H1 (cell line): ENCODE results near the gene TNPO2. TPM values are rescaled to one million over a fixed set of nuclear protein-coding genes. Genes with fewer than 3 reads are reported as not detected.

Source experiments
- CTCF ChIA-PET: fragments of 300-600 bp; sonication (Branson Sonifier 250); formaldehyde crosslinking; loops from one replicate; lab custom pipeline; 2021; ENCODE audit not compliant: partially characterized antibody; lab: Charles Lee
- POLR2A ChIA-PET: fragments of 300-600 bp; sonication (Branson Sonifier 250); formaldehyde crosslinking; loops from one replicate; lab custom pipeline; 2021; ENCODE audit warnings: inconsistent platforms; ENCODE audit not compliant: partially characterized antibody; lab: Charles Lee
- DNase-seq, 2 experiments: peaks; one replicate each; pipeline versions ENCODE4 v3.0.0 to v3.0.0-alpha.2; 2010 to 2022; ENCODE audit warnings: low spot score in 2 of 2, low read depth in 1 of 2, mixed read lengths in 1 of 2
- FAIRE-seq: peaks from 2 replicates; lab custom pipeline; 2011; peaks lifted over from hg19 to GRCh38; lab: Jason Lieb, UNC
- H2AFZ ChIP-seq: 2 replicates; pipeline ENCODE4 v1.8.1; 2012; ENCODE audit warnings: low read length, inconsistent platforms
- H2AK5ac ChIP-seq: 2 replicates; pipeline ENCODE4 v1.6.1; 2013; ENCODE audit warnings: low read depth, low read length
- H2BK120ac ChIP-seq: replicated peaks from 2 replicates; pipeline ENCODE3; 2013; ENCODE audit warnings: low read depth, low read length, inconsistent platforms
- H2BK12ac ChIP-seq: 2 replicates; pipeline ENCODE4 v1.6.1; 2013; ENCODE audit warnings: low read depth, low read length
- H2BK15ac ChIP-seq: 2 replicates; pipeline ENCODE4 v1.6.1; 2013; ENCODE audit warnings: low read length
- H2BK20ac ChIP-seq: 2 replicates; pipeline ENCODE4 v1.6.1; 2013; ENCODE audit warnings: low read length
- H2BK5ac ChIP-seq: 2 replicates; pipeline ENCODE4 v1.6.1; 2013; ENCODE audit warnings: low read depth, low read length
- H3K14ac ChIP-seq: 2 replicates; pipeline ENCODE4 v1.6.1; 2013; ENCODE audit warnings: inconsistent platforms; ENCODE audit not compliant: insufficient read length
- H3K18ac ChIP-seq: 2 replicates; pipeline ENCODE4 v1.6.1; 2013; ENCODE audit warnings: low read length; ENCODE audit errors: extremely low read depth
- H3K23ac ChIP-seq: 2 replicates; pipeline ENCODE4 v1.6.1; 2013; ENCODE audit warnings: inconsistent platforms; ENCODE audit not compliant: insufficient read length
- H3K23me2 ChIP-seq: 2 replicates; pipeline ENCODE4 v1.6.1; 2013; ENCODE audit warnings: low read depth, low read length
- H3K27ac ChIP-seq: 2 replicates; pipeline ENCODE4 v1.6.1; 2011; ENCODE audit warnings: low read depth, low read length, inconsistent platforms
- H3K27me3 ChIP-seq, 4 experiments: replicated peaks in 1 of 4; 1 replicate in 1 of 4; 2 replicates in 3 of 4; pipeline versions ENCODE4 v1.6.1 to v1.8.1; 2011 to 2013; ENCODE audit warnings: low read length in 3 of 4, mild to moderate bottlenecking in 3 of 4, inconsistent platforms in 2 of 4, mixed read lengths in 2 of 4, moderate library complexity in 1 of 4; ENCODE audit not compliant: control insufficient read depth in 3 of 4, insufficient read depth in 3 of 4; ENCODE audit errors: extremely low read depth in 1 of 4
- H3K36me3 ChIP-seq, 4 experiments: 2 replicates each; pipeline versions ENCODE4 v1.6.1 to v1.8.1; 2011 to 2013; ENCODE audit warnings: mild to moderate bottlenecking in 4 of 4, low read length in 3 of 4, moderate library complexity in 2 of 4, control low read depth in 1 of 4, inconsistent platforms in 1 of 4; ENCODE audit not compliant: insufficient read depth in 4 of 4, control insufficient read depth in 2 of 4
- H3K4ac ChIP-seq: replicated peaks from 2 replicates; pipeline ENCODE3; 2013; ENCODE audit warnings: low read length, low read depth, mixed read lengths, inconsistent platforms; ENCODE audit not compliant: insufficient read length
- H3K4me1 ChIP-seq, 4 experiments: replicated peaks in 1 of 4; 1 replicate in 1 of 4; 2 replicates in 3 of 4; pipeline versions ENCODE4 v1.6.1 to v1.8.1; 2011 to 2013; ENCODE audit warnings: low read length in 3 of 4, inconsistent platforms in 2 of 4, mixed read lengths in 1 of 4; ENCODE audit not compliant: insufficient read depth in 4 of 4, control insufficient read depth in 3 of 4
- H3K4me2 ChIP-seq, 2 experiments: 2 replicates each; pipeline versions ENCODE4 v1.6.1 to v1.8.1; 2011 to 2013; ENCODE audit warnings: low read depth in 2 of 2, low read length in 2 of 2, control low read depth in 1 of 2, inconsistent platforms in 1 of 2, mild to moderate bottlenecking in 1 of 2; ENCODE audit not compliant: insufficient read depth in 1 of 2
- H3K4me3 ChIP-seq, 4 experiments: fragments of 200-600, 300-600 bp in 1 of 4; sonication (generic), shearing (Covaris generic), sonication (Bioruptor Twin) in 1 of 4; 2 replicates each; pipeline versions ENCODE4 v1.5.1 to v1.8.1; 2011 to 2016; ENCODE audit warnings: low read length in 4 of 4, low read depth in 3 of 4, control low read depth in 2 of 4, inconsistent platforms in 2 of 4, mild to moderate bottlenecking in 2 of 4, mixed read lengths in 1 of 4, moderate library complexity in 1 of 4; ENCODE audit not compliant: insufficient read depth in 2 of 4; ENCODE audit errors: extremely low read depth in 1 of 4
- H3K56ac ChIP-seq: replicated peaks from 2 replicates; pipeline ENCODE3; 2013; ENCODE audit warnings: low read depth, mild to moderate bottlenecking, mixed read lengths, low read length, inconsistent platforms; ENCODE audit not compliant: insufficient read length
- H3K79me1 ChIP-seq: 2 replicates; pipeline ENCODE4 v1.6.1; 2013; ENCODE audit warnings: low read depth, low read length, control low read depth
- H3K79me2 ChIP-seq, 2 experiments: 2 replicates each; pipeline versions ENCODE4 v1.6.1 to v1.8.1; 2012 to 2013; ENCODE audit warnings: low read length in 2 of 2, mild to moderate bottlenecking in 2 of 2, inconsistent platforms in 1 of 2; ENCODE audit not compliant: insufficient read depth in 2 of 2, control insufficient read depth in 1 of 2
- H3K9ac ChIP-seq, 4 experiments: replicated peaks in 1 of 4; 1 replicate in 1 of 4; 2 replicates in 3 of 4; pipeline versions ENCODE4 v1.6.1 to v1.8.1; 2011 to 2013; ENCODE audit warnings: low read depth in 3 of 4, low read length in 3 of 4, control low read depth in 2 of 4, mild to moderate bottlenecking in 2 of 4, moderate library complexity in 2 of 4, inconsistent platforms in 1 of 4; ENCODE audit errors: extremely low read depth in 1 of 4
- H3K9me3 ChIP-seq, 2 experiments: 2 replicates each; pipeline versions ENCODE4 v1.6.1 to v1.8.1; 2012 to 2013; ENCODE audit warnings: mild to moderate bottlenecking in 2 of 2, moderate library complexity in 2 of 2, control low read depth in 1 of 2, inconsistent platforms in 1 of 2, low read depth in 1 of 2, low read length in 1 of 2, mixed read lengths in 1 of 2; ENCODE audit not compliant: insufficient read depth in 2 of 2
- H4K20me1 ChIP-seq, 2 experiments: replicated peaks in 1 of 2; 2 replicates each; pipeline versions ENCODE3 to v1.8.1; 2011 to 2013; ENCODE audit warnings: inconsistent platforms in 2 of 2, low read length in 2 of 2, mild to moderate bottlenecking in 1 of 2; ENCODE audit not compliant: insufficient read depth in 2 of 2, control insufficient read depth in 1 of 2
- H4K5ac ChIP-seq: 2 replicates; pipeline ENCODE4 v1.6.1; 2013; ENCODE audit warnings: low read length, low read depth, mixed read lengths, inconsistent platforms; ENCODE audit not compliant: insufficient read length
- H4K8ac ChIP-seq: 2 replicates; pipeline ENCODE4 v1.8.0; 2013; ENCODE audit warnings: mild to moderate bottlenecking, moderate library complexity, low read length, inconsistent platforms; ENCODE audit not compliant: insufficient read depth; ENCODE audit errors: extremely low read depth
- H4K91ac ChIP-seq: replicated peaks from 2 replicates; pipeline ENCODE3; 2013; ENCODE audit warnings: low read length, mixed read lengths, inconsistent platforms; ENCODE audit not compliant: insufficient read length
- BACH1 ChIP-seq: IDR thresholded peaks from 2 replicates; pipeline ENCODE4 v1.6.1; 2012; ENCODE audit warnings: low read length, improper control_type of control experiment
- CHD1 ChIP-seq: IDR thresholded peaks from 2 replicates; pipeline ENCODE4 v1.6.1; 2012; ENCODE audit warnings: low read depth, low read length, improper control_type of control experiment
- CHD2 ChIP-seq: IDR thresholded peaks from 2 replicates; pipeline ENCODE4 v1.6.1; 2012; ENCODE audit warnings: low read length, improper control_type of control experiment
- EZH2 ChIP-seq: fragments of 200-600 bp; sonication (generic); IDR thresholded peaks from 2 replicates; pipeline ENCODE4 v1.7.1; 2012; ENCODE audit warnings: low read depth, mild to moderate bottlenecking, moderate library complexity, low read length, inconsistent platforms; ENCODE audit not compliant: severe bottlenecking
- JUN ChIP-seq: IDR thresholded peaks from 2 replicates; pipeline ENCODE4 v1.6.1; 2011; ENCODE audit warnings: low read depth, mild to moderate bottlenecking, improper control_type of control experiment, low read length
- KDM5A ChIP-seq: fragments of 200-600 bp; IDR thresholded peaks from 2 replicates; pipeline ENCODE4 v1.7.1; 2012; ENCODE audit warnings: mild to moderate bottlenecking, low read length, inconsistent platforms, mixed read lengths
- NRF1 ChIP-seq: IDR thresholded peaks from 2 replicates; pipeline ENCODE4 v1.6.1; 2011; ENCODE audit warnings: mild to moderate bottlenecking, low read depth, low read length, improper control_type of control experiment
- POLR2AphosphoS5 ChIP-seq: IDR thresholded peaks from 2 replicates; pipeline ENCODE4 v1.6.1; 2011; ENCODE audit warnings: low read depth, low read length
- RFX5 ChIP-seq: IDR thresholded peaks from 2 replicates; pipeline ENCODE4 v1.6.1; 2011; ENCODE audit warnings: low read depth, low read length, improper control_type of control experiment, borderline replicate concordance
- SIN3A ChIP-seq, 2 experiments: IDR thresholded peaks in 1 of 2; conservative IDR thresholded peaks in 1 of 2; 2 replicates each; pipeline ENCODE4 v1.6.1; 2011 to 2012; ENCODE audit warnings: low read length in 2 of 2, improper control_type of control experiment in 1 of 2, low read depth in 1 of 2, mild to moderate bottlenecking in 1 of 2
- SP2 ChIP-seq: IDR thresholded peaks from 2 replicates; pipeline ENCODE4 v1.6.1; 2012; ENCODE audit warnings: mild to moderate bottlenecking, low read length, inconsistent platforms
- TCF12 ChIP-seq: IDR thresholded peaks from 2 replicates; pipeline ENCODE4 v1.6.1; 2011; ENCODE audit warnings: low read depth, mild to moderate bottlenecking, low read length
- WGBS, 2 experiments: shearing (Covaris generic) in 1 of 2; methylation state at CpG; one replicate each; pipeline versions ENCODE4 v1.1.6 to v1.1.7; 2013 to 2015; ENCODE audit warnings: low lambda C conversion rate in 2 of 2, mixed read lengths in 2 of 2, inconsistent platforms in 1 of 2, low coverage in 1 of 2, missing lambda C conversion rate in 1 of 2; ENCODE audit not compliant: insufficient replicate concordance in 2 of 2, insufficient coverage in 1 of 2, insufficient read length in 1 of 2; ENCODE audit errors: extremely low coverage in 1 of 2, missing lambda C conversion rate in 1 of 2; 5-methylcytosine and 5-hydroxymethylcytosine counted together
- polyA plus RNA-seq, 7 experiments: library from polyadenylated mRNA; depleted of rRNA in 3 of 7; stranded (reverse) in 5 of 7; unstranded in 2 of 7; fragments of >200 nt in 5 of 7; fragments of 200-250 nt in 2 of 7; gene quantifications; 1 replicate in 5 of 7; 2 replicates in 1 of 7; 4 replicates in 1 of 7; pipeline versions ENCODE4 v1.2.1 to v1.2.3, GENCODE V29; 2011 to 2013; ENCODE audit warnings: missing spikeins in 2 of 7, mixed read lengths in 2 of 7
- total RNA-seq: library from RNA; stranded (reverse); fragmentation: NEBNext Ultra II Directional; extraction: Animal tissue kit (Norgen Biotek cat#: 25700); gene quantifications from 2 replicates; pipeline ENCODE4 v1.2.1, GENCODE V29; 2021

Gene TNPO2
- total and polyA plus RNA-seq, 2 of the 8 experiments (the other 6 are each of a cell fraction or from before 2014, with no cell fraction given): 112 to 121 TPM

DNA sequence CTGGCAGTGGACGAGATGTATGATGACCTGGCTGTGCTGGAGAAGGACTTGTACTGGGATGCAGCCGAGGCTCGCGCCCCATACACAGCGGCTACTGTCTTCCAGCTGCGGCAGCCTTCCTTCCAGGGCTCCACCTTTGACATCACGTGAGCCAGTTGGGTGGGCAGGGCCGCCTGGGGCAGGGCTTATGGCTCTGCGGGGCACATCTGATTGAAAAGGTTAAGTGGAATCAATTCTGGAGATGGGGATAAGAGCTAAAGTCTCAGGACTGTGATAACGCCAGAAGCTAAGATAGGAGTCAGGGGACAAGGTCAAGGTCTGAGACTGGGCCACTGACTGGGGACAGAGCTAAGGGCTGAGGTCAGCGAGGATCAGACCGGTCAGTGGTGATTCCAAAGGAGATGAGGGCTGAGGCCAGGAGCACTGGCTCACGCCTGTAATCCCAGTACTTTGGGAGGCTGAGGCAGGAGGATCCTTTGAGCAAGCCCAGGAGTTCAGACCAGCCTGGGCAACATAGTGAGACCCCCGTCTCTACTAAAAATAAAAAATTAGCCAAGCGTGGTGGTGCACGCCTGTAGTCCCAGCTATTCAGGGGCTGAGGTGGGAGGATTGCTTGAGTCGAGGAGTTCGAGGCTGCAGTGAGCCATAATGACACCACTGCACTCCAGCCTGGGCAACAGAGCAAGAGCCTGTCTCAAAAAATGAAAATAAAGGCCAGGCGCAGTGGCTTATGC, 32.6 kb upstream of the TNPO2 start:
- no peak overlapping the region for H2AK5ac ChIP-seq
- DNase-seq (no peak), FAIRE-seq (no peak)
- H2BK20ac ChIP-seq: no peak overlapping the region
- H3K18ac ChIP-seq: no peak overlapping the region
- H3K9me3 ChIP-seq: no peaks in the 10 kb centered on the region
- peaks cover 9% of the 10 kb centered on the region for H3K23me2 ChIP-seq
- no peak overlapping the region for H4K91ac ChIP-seq
- ChIA-PET CTCF (interaction anchor here (0.6 to 17.5 kb wide), 7 partner anchors 11 to 149 kb away, joined by 3 to 288 read pairs (median 7); partner anchors contain the start of genes GCDH, GET3, JUNB and PRDX2), POLR2A (interaction anchor here (0.9 to 8.1 kb wide), 10 partner anchors 7 to 45 kb away, joined by 3 to 70 read pairs (median 8); partner anchors contain the start of genes PRDX2, THSD8, TNPO2 and TRIR)
- no peak overlapping the region for H2AFZ ChIP-seq
- no peak overlapping the region for H2BK120ac ChIP-seq
- H3K79me1 ChIP-seq: no peaks in the 10 kb centered on the region
- no peaks in the 10 kb centered on the region for H3K79me2 ChIP-seq
- no peak overlapping the region for H4K5ac ChIP-seq
- no peak overlapping the region for H3K9ac ChIP-seq
- WGBS, 2 experiments: 96% methylated on average over 19 of the region's 19 CpGs; no CpG with 5 or more reads in 1 of the 2 experiments
- no peak overlapping the region for H3K4me3 ChIP-seq
- no peak overlapping the region for H2BK15ac ChIP-seq
- no peaks in the 10 kb centered on the region; a peak in 3 of 7 replicates for H3K27me3 ChIP-seq
- H3K27ac ChIP-seq: no peak overlapping the region
- no peak overlapping the region for H2BK12ac ChIP-seq
- H4K8ac ChIP-seq: no peak overlapping the region
- no peaks in the 10 kb centered on the region; a peak in 1 of 8 replicates for H3K36me3 ChIP-seq
- H3K4me2 ChIP-seq: no peak overlapping the region
- H3K4me1 ChIP-seq: peaks cover 0 to 9% (median 6%) of the 10 kb centered on the region in 4 experiments; a peak in 6 of 7 replicates
- H3K14ac ChIP-seq: no peak overlapping the region
- no peaks in the 10 kb centered on the region for H4K20me1 ChIP-seq
- H2BK5ac ChIP-seq: no peak overlapping the region
- no peak overlapping the region for H3K4ac ChIP-seq
- H3K23ac ChIP-seq: no peak overlapping the region
- H3K56ac ChIP-seq: no peak overlapping the region
- TF ChIP-seq JUN (no peak), BACH1 (no peak), POLR2AphosphoS5 (no peak), RFX5 (no peak), EZH2 (no peak), NRF1 (no peak), KDM5A (no peak), SP2 (no peak), SIN3A (conservative IDR thresholded peaks at IDR 0.05 in 1 of 2, IDR thresholded peaks at IDR 0.05 in 1 of 2; ENCODE audit: low read depth in 1 of 2, low read length in 2 of 2) (no peak), TCF12 (no peak), CHD1 (no peak), CHD2 (no peak)
